ENCODE measurements around the gene PIGH.

- no peak for TF ChIP-seq CTCF (conservative IDR thresholded peaks at IDR 0.05; ENCODE audit: low read length)
- TF ChIP-seq EZH2phosphoT487 (IDR thresholded peaks at IDR 0.05; ENCODE audit: borderline replicate concordance) = no peak
Observed at GRCh38 chr14:67645414-67645813, 45.3 kb upstream of the PIGH start.
